NCI-H69 (cell line): Measurements from ENCODE around the gene D2HGDH.
A peak's percentile ranks its signal among the peaks of the same experiment; 100 is the strongest.
"Not testable (repeated sequence)": the region's sequence is repeated elsewhere in the genome, so short reads cannot be mapped to it uniquely, and the experiment has no call there.

Experiments
- DNase-seq: peaks from one replicate; lab custom pipeline; 2025; lab: John Stamatoyannopoulos, UW

D2HGDH gene

DNA sequence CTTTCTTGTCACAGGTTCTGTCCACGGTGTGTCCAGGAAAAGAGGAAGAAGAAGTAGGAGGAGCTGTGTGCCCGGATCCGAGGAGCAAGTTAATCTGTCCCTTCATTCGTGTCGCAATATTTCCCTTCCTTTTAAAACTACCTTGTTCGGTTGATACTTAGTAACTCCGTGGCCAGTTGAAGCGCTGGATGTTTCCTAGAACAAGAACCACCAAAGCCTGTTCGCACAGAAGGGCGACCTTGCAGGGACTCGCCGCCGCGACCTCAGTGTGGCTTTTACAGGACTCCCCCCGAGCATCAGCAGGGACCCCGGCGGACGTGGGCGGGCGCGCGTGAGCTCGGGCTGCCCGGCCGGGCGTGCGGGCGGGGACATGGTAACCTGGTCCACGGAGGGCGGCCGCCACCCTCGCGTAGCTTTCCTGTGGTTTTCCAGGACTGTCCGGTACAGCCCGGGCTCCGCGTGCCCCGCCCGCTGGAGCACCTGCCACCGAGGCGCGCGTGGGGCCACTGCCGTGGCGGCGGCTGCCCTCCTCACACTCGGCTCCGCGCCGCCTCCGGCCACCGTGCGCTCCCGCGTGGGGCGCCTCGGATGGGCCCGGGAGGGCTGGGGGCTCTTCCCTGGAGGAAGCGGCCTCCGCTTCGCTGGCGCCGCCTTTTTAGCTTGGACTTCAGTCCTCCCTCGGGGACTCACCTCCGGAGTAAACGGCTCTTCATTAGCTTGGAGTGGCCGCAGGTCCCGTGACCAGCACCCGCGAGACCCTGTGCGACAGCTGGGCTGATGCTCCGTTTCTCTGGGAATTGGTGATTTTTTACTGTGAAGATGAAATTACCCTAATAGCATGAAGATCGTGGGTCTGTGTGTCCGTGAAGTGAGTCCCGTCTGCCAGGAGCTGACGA, 9.2 kb upstream of the D2HGDH start:
- DNase-seq: no peak

DNA sequence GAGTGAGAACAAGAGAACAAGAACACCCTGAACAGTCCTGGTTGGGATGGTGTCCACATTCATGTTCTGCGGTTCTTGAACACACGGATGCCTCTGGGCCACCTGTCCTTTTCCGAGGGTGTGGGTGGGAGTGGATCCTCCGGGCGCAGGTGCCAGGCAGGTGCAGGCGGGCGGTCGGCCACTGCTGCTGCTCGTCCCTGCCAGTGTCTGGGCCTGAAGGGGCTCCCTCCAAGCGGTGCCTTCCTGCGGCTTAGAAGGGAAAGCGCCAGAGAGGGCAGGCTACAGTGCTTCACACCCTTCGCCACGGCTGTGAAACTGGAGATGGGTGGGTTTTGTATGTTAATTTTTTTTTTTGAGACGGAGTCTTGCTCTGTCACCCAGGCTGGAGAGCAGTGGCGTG, 8.0 kb upstream of the D2HGDH start:
- no peak for DNase-seq

DNA sequence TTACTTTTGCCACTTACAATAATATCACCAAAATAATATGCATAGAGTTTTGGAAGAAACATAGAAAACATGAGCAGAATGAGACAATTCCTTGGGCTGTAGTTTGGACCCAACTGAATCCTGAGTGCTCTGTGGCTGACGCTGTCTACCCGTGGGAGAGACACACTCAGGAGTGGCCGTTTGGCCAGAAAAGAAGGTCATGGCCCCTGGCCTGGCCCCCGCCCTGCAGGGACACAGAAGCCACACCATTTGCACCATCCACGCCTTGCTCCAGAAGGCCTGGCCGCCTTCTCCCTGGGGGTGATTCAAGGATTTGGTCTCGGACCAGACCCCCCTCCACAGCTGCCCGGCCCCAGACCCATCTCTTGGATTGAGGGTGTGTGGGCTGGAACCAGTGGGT, 6.4 kb upstream of the D2HGDH start:
- no peak for DNase-seq

DNA sequence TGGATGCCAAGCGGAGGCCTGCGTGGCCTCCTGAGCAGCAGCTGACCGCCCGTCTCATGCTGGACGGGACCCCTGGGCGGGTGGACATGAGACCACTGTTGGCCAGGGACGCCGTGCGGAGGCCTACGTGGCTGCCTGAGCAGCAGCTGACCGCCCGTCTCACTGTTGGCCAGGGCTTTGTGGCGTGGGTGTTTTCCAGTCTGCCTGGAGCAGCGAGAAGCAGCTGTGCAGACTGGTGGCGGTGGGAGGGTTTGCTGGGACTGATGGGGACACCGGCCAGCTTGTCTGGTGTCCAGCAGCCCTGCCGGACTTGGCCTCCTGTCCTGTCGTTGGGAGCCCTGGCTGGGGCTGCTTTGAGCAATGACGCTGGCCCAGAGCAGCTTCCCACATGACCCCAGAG, 5.8 kb upstream of the D2HGDH start:
- no peak for DNase-seq

DNA sequence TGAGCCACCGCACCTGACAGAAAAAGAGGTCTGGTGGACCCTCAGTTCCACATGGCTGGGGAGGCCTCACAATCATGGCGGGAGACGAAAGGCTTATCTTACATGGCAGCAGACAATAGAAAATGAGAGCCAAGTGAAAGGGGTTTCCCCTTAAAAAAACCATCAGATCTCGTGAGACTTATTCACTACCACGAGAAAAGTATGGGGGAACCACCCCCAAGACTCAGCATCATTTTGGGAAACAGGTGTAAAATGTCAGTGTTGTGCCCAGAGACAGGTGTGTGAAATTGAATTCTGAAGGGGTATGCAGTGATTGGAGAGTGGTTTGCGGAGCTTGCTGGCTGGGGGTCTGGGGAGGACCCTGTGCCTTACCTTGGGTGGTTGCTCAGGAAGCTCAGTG, 4.6 kb upstream of the D2HGDH start:
- DNase-seq: no peak

DNA sequence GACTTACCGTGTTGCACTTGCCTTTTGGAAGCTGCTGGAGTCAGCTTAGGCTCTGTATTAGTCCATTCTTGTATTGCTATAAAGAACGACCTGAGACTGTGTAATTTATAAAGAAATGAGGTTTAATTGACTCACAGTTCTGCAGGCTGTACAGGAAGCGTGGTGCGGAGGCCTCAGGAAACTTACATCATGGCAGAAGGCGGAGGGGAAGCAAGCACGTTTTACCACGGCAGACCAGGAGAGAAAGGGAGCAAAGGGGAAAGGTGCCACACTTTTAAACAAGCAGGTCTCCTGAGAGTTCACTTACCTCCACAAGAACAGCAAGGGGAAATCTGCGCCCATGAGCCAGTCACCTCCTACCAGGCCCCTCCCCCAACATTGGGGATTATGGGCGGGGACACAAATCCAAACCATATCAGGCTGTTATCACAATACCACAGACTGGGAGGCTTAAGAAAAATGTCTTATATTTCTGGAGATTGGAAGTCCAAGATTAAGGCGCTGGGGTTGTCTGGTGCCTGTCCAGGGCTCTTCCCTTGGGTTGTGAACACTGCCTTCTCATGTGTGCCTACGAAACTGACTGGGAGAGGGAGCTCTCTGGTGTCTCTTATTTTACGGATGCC, 3.6 kb upstream of the D2HGDH start:
- DNase-seq: no peak

DNA sequence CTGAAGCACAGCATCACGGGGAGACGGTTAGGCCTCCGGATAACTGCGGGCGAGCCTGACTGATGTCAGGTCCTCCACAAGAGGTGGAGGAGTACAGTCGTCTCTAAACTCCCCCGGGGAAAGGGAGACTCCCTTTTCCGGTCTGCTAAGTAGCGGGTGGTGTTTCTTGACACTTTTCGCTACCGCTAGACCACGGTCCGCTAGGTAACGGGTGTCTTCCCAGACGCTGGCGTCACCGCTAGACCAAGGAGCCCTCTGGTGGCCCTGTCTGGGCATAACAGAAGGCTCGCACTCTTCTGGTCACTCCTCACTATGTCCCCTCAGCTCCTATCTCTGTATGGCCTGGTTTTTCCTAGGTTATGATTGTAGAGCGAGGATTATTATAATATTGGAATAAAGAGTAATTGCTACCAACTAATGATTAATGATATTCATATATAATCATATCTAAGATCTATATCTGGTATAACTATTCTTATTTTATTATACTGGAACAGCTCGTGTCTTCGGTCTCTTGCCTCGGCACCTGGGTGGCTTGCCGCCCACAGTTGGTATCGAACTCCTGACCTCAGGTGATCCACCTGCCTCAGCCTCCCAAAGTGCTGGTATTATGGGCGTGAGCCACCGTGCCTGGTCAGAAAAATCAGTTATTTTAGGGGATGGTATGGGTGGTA, 1.8 kb upstream of the D2HGDH start:
- DNase-seq: peak; percentile 57

DNA sequence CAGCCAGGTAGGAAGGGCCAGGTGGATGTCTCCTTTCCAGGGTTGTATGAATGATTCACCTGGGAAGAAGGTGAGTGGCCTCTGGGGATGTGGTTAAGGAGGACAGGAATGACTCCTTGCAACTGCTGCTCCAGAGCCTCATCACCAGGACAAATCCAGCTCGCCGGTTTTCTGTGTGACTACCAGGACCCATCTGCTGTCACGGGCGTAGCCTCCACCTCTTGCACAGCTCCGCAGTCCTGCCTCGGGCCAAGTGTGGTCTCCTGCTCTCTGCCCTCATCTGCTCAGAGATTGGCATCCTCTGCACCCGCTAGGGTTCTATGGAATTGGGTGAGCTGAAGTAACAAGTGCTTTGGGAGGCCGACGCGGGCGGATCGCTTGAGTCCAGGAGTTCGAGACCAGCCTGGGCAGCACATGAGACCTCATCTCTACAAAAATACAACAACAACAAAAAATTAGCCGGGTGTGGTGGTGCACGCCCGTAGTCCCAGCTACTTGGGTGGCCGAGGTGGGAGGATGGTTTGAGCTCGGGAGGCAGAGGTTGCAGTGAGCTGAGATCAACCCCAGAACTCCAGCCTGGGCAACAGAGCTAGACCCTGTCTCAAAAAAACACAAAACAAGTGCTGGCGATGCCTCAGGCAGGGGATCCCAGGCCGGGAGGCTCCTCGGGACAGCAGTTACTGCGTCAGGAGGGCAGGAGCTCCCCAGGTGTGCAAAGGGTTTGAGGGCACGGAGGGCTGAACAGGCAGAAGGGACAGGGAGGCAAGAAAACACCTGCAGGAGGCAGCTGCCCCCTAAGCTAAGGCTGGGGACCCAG, 831 bp upstream of the D2HGDH start:
- no peak for DNase-seq

DNA sequence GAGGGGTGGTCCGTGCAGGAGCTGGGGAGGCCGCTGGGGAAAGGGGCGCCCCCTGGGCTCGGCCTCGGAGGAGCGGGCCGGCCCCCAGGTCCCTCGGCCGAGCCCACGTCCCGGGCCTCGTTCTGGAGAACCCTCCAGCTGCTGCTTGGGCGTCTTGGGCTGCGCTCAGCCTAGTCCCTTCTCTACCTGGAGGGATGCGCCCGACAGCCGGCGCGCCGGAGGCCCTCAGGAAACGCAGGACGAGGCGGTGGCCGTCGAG, 293 bp upstream of the D2HGDH start:
- DNase-seq: no peak

DNA sequence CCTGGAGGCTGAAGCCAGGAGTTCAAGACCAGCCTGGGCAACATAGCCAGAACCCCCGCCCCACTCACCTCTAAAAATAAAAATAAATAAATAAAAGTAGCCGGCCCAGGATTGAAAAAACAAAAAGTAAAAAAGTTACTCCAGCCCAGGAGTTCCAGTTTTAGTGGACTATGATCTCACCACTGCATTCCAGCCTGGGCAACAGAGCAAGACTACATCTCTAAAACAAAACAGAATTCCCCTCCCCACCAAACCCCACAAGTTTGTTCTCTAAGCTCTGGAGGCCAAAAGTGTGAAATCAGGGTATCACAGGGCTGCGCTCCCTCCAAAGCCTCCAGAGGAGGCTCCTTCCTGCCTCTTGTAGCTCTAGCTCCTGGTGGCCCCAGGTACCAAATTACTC, 1.7 kb downstream of the D2HGDH start:
- DNase-seq: no peak

DNA sequence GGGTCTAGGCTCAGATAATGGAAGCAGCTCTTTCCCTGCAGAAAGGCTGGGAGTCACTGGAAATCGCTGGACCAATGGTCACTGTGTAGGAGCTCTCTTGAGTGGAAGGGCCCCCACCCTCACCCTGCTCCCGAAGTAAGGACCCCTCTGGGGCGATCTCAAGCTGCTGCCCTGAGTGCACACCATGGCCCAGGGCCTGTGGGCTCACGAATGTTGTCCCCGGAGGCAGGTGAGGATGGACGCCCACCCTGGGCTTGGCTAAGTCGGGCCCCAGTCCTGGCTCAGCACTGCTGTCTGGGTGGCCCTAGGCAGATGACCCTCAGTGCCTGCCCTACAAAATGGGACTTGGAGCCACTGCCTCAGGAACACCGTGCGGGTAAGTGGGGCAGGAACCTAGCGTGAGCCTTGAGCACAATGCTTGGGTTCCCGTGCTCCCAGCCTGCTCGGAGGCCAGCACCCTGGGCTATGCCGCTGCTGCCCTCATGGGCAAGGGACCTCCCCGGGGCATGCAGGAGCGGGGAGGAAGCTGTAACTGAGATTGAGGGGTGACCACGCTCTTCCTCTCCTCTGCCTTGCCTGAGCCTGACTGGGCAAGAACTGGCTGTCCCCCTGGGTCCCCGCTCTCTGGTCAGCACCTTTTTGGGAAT, 3.7 kb downstream of the D2HGDH start:
- DNase-seq: no peak

DNA sequence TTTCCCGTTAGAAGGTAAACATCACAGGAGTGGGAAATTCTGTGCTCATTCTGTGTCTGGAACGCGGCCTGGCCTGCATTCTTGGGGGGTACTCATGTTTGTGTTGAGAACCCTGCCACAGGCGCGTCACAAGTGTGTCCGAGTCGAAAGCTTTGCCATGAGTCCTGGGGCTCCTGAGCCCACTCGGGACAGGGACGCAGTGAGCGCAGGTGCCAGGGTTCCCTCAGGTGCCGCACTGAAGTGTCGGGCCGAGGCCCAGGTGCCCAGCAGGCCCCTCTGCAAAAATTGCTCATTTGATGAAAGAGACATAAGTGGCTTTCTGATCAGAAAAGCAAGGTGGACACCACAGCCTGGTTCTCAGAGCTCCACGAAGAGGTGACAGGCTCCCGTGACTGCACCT, 4.7 kb downstream of the D2HGDH start:
- no peak for DNase-seq

DNA sequence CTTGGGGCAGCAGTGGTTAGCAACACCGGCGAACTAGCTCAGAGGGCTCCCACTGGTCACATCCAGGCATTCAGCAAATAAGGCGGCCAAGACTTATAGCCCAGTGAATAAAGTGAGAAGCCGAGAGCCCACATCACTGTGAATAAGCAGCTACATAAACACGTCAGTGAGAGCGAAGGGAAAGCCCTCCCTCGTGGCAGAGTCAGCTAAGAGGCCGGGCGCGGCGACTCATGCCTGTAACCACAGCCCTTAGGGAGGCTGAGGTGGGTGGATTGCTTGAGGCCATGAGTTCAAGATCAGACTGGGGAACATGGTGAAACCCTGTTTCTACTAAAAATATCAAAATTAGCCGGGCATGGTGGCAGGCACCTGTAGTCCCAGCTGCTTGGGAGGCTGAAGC, 5.2 kb downstream of the D2HGDH start:
- DNase-seq: no peak

DNA sequence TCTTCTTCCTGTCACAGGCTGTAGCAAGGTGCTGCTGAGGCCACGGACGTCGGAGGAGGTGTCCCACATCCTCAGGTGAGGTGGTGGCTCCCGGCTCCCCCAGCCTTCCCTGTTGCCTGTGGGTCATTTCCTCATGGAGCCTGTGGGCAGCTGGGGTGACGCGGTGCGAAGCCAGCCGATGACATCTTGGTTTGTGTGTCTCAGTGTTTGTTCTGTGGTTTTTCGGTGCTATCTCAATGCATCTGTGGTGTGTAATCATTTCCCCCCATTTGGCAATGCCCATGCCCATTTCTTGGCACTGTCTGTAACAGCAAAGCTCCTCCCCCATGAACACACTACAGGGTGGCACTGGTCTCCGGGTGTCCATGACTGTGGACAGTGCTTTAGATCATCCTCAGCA, 6.6 kb downstream of the D2HGDH start:
- DNase-seq: no peak

DNA sequence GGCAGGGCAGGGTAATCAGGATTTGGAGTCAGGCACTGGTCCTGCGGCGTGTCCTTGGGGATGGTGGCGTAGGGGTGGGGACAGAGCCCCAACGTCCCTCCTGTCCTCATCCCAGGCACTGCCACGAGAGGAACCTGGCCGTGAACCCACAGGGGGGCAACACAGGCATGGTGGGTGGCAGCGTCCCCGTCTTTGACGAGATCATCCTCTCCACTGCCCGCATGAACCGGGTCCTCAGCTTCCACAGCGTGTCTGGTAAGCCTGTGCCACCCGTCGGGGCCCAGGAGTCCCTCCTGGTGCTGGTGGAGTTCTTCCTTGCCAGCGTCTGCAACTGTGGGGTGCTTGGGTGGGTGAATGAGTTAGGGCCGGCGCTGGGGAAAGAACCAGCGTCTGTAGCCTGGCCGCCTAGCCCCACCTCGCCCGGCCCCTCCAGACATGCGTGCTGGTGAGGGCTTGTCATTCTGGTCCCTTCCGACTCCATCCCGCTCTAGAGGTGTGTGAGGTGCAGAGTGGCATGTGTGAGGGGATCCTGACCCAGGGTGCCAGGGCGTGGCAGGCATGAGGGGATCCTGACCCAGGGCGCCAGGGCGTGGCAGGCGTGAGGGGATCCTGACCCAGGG, 8.0 kb downstream of the D2HGDH start:
- no peak for DNase-seq

DNA sequence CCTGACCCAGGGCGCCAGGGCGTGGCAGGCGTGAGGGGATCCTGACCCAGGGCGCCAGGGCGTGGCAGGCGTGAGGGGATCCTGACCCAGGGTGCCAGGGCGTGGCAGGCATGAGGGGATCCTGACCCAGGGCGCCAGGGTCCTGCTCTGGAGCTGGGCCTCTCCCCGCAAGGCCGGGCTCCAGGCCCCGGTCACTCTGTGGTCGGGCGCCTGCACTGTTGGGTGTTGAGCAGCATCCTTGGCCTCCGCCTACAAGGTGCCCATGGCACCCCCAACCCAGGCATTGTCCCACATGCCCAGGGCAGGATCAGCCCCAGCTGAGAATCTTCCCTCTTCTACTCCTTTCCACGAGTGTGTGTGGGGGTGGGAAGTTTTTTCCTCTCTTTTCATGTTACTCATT, 8.6 kb downstream of the D2HGDH start:
- DNase-seq: not testable (repeated sequence)

DNA sequence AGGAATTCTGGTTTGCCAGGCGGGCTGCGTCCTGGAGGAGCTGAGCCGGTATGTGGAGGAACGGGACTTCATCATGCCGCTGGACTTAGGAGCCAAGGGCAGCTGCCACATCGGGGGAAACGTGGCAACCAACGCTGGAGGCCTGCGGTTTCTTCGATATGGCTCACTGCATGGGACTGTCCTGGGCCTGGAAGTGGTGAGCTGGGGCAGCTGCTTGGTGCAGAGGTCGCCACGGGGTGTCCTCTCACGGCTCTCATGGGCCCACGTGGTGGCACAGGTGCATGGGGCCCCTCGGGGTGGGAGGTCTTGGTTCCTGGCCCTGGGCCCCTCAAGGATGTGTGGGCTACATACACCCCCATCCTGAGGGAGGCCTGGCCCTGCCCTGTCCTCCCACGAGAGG, 9.2 kb downstream of the D2HGDH start:
- no peak for DNase-seq

DNA sequence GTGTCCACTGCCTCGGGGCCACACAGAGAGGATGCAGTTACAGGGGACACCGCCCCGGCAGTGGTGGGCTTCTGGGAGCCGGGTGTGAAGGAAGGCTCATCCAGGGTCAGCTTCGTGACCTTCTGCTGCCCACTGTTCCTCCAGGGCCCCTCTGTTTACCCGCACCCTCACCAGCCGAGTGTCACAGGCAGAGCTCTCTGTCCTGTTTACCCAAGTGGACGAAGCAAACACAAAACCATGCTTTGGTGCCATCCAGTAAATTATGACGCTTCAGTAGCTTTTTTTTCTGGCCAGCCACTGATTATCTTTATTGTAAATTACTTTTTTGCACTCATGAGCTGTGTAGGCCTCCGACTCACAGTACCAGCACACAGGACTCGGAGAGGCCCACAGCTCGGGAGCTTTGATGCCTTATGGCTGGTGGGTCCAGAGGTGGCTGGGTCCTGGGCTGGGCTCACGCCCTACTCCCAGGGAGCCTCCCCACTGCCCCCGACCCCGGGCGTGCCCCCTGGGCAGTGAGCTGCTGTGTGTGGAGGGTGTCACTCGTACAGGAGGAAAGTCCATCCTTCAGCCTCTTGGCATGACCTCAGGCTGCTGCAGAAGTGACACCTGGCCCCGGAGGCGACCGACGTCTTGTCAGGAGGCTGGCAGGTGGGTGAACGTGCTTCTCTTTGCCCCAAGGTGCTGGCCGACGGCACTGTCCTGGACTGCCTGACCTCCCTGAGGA, 9.8 kb downstream of the D2HGDH start:
- no peak for DNase-seq

DNA sequence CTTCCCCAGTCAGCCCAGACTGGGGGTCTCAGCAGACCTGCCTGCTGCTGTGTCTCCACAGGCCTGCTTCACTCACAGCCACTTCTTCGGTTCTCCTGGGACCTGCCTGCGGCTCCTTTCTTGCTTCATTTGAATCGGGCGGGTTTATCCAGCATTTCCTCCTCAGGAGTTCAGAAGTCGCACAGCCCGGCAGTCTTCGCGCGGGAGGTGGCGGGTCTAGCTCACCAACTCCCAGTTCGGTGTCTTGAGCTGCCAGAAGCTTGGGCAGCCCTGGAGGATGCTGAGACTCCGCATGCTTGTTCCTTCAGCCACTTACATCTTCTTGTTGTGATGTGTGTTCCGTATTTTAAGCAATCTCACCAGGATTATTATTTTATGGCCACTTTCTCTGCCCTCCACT, 10.8 kb downstream of the D2HGDH start:
- no peak for DNase-seq

DNA sequence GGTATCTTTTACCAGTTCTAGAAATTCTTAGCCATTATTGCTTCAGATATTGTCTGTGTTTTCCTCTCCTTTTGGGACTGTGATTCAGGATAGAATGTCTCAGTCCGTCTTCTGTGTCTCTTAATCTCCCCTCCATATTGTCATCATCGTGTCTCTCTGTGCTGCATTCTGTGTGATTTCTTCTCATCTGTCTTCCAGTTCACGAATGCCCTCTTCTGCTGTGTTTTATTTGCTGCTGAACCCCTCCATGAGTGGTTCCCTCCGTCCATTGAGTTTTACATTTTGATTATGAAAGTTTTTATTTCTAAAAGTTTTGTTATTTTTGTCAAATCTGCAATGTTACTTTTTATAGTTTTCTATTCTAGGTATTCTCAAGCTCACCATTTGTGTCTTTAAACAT, 11.7 kb downstream of the D2HGDH start:
- no peak for DNase-seq
